ENCODE data around the gene FOXN1.

DNA sequence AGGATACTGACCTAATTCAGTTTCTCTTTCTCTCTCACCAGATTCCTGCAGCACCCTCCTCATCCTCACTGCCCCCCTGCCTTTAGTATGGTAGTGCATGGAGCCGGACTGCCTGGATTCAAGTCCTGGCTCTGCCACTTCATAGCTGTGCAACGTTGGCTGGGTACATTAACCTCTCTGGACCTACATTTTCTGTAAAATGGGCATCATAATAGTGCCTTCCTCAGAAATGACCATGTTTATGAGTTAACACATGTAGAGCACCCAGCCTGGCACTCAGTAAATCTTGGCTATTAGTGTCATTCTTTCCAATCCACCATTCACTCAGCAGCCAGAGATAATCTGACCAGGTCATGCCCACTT lies 39.0 kb downstream of the FOXN1 start:
- TF ChIP-seq, protein P1, sequence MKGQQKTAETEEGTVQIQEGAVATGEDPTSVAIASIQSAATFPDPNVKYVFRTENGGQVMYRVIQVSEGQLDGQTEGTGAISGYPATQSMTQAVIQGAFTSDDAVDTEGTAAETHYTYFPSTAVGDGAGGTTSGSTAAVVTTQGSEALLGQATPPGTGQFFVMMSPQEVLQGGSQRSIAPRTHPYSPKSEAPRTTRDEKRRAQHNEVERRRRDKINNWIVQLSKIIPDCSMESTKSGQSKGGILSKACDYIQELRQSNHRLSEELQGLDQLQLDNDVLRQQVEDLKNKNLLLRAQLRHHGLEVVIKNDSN (CRISPR knock-in tag; IDR thresholded peaks at IDR 0.05): no peak
- TF ChIP-seq, protein P2, sequence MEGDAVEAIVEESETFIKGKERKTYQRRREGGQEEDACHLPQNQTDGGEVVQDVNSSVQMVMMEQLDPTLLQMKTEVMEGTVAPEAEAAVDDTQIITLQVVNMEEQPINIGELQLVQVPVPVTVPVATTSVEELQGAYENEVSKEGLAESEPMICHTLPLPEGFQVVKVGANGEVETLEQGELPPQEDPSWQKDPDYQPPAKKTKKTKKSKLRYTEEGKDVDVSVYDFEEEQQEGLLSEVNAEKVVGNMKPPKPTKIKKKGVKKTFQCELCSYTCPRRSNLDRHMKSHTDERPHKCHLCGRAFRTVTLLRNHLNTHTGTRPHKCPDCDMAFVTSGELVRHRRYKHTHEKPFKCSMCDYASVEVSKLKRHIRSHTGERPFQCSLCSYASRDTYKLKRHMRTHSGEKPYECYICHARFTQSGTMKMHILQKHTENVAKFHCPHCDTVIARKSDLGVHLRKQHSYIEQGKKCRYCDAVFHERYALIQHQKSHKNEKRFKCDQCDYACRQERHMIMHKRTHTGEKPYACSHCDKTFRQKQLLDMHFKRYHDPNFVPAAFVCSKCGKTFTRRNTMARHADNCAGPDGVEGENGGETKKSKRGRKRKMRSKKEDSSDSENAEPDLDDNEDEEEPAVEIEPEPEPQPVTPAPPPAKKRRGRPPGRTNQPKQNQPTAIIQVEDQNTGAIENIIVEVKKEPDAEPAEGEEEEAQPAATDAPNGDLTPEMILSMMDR (IDR thresholded peaks at IDR 0.05): no peak
- TF ChIP-seq MYBL2 (CRISPR knock-in tag; IDR thresholded peaks at IDR 0.05): no peak
- no peak for TF ChIP-seq CBFB (CRISPR knock-in tag; IDR thresholded peaks at IDR 0.05; ENCODE audit: low read depth)

Measured in WTC11 (cell line).